GM19395 (cell line): ENCODE results near the gene PRDM1.

ENCODE experiments used
- ATAC-seq: cut with Tn5 transposase; IDR thresholded peaks from one replicate; pipeline ENCODE4 v1.9.1; 2021; ENCODE audit warnings: mild to moderate bottlenecking, moderate library complexity; ENCODE audit not compliant: unreplicated experiment

PRDM1 gene

GRCh38 chr6:106085984-106086813 lies at the start of gene PRDM1:
Gene PRDM1, plus strand, starts transcription at chr6:106086336. Its CDS starts 218 bp downstream, at chr6:106086554.
- ATAC-seq, result peak; percentile 71

- ATAC-seq, result no peak
Measured at GRCh38 chr6:106037060-106037459, 49.1 kb upstream of the PRDM1 start.

- ATAC-seq, result no peak
Measured at GRCh38 chr6:106039897-106040592, 46.1 kb upstream of the PRDM1 start.

- no peak for ATAC-seq
Measured at GRCh38 chr6:106044151-106044550, 42.0 kb upstream of the PRDM1 start.

- no peak for ATAC-seq
Measured at GRCh38 chr6:106045077-106045476, 41.1 kb upstream of the PRDM1 start.

GRCh38 chr6:106046116-106046853 lies 39.9 kb upstream of the PRDM1 start:
- ATAC-seq, result no peak

- no peak for ATAC-seq
Measured at GRCh38 chr6:106046854-106047200, 39.3 kb upstream of the PRDM1 start.

GRCh38 chr6:106048336-106048735 lies 37.8 kb upstream of the PRDM1 start:
- no peak for ATAC-seq

- no peak for ATAC-seq
Measured at GRCh38 chr6:106050538-106050937, 35.6 kb upstream of the PRDM1 start.

- ATAC-seq, result no peak
Measured at GRCh38 chr6:106051226-106051625, 34.9 kb upstream of the PRDM1 start.

GRCh38 chr6:106053484-106054205 lies 32.5 kb upstream of the PRDM1 start:
- ATAC-seq, result no peak

- ATAC-seq, result no peak
Measured at GRCh38 chr6:106055489-106055888, 30.6 kb upstream of the PRDM1 start.

- ATAC-seq, result no peak
Measured at GRCh38 chr6:106056060-106056745, 29.9 kb upstream of the PRDM1 start.

- ATAC-seq, result no peak
Measured at GRCh38 chr6:106056746-106057390, 29.3 kb upstream of the PRDM1 start.

- ATAC-seq, result no peak
Measured at GRCh38 chr6:106059331-106059730, 26.8 kb upstream of the PRDM1 start.

GRCh38 chr6:106060167-106060566 lies 26.0 kb upstream of the PRDM1 start:
- no peak for ATAC-seq

GRCh38 chr6:106063448-106063850 lies 22.7 kb upstream of the PRDM1 start:
- ATAC-seq, result no peak

- ATAC-seq, result no peak
Measured at GRCh38 chr6:106064142-106064541, 22.0 kb upstream of the PRDM1 start.

GRCh38 chr6:106064756-106065155 lies 21.4 kb upstream of the PRDM1 start:
- ATAC-seq, result no peak

GRCh38 chr6:106066989-106067388 lies 19.1 kb upstream of the PRDM1 start:
- ATAC-seq, result no peak
